HepG2 (cell line): ENCODE measurements around the gene CIITA. TPM values are rescaled to one million over a fixed set of nuclear protein-coding genes. Genes with fewer than 3 reads are reported as not detected.
A peak's percentile ranks its signal among the peaks of the same experiment; 100 is the strongest.

Experiments
- ATF7-NPFF ChIP-seq: sonication (generic); formaldehyde crosslinking; IDR thresholded peaks from 2 replicates; pipeline ENCODE4 v1.8.1; 2023; ENCODE audit warnings: mild to moderate bottlenecking, low read depth, missing genetic modification reagents, moderate library complexity
- EEA1 ChIP-seq: sonication (generic); formaldehyde crosslinking; IDR thresholded peaks from 2 replicates; pipeline ENCODE4 v1.5.1; 2020; ENCODE audit warnings: mild to moderate bottlenecking, missing genetic modification reagents, borderline replicate concordance
- GFI1 ChIP-seq: sonication (generic); formaldehyde crosslinking; IDR thresholded peaks from 2 replicates; pipeline ENCODE4 v1.5.0; 2020; ENCODE audit warnings: missing genetic modification reagents, mild to moderate bottlenecking, borderline replicate concordance
- GLI4 ChIP-seq: sonication (generic); formaldehyde crosslinking; IDR thresholded peaks from 2 replicates; pipeline ENCODE4 v1.5.1; 2020; ENCODE audit warnings: missing genetic modification reagents, mild to moderate bottlenecking, moderate library complexity, borderline replicate concordance
- HOXD1 ChIP-seq: sonication (generic); formaldehyde crosslinking; IDR thresholded peaks from 2 replicates; pipeline ENCODE4 v1.5.0; 2020; ENCODE audit warnings: missing genetic modification reagents
- ISX ChIP-seq: sonication (generic); formaldehyde crosslinking; conservative IDR thresholded peaks from 2 replicates; pipeline ENCODE4 v1.5.0; 2020; ENCODE audit warnings: missing genetic modification reagents
- KDM2A ChIP-seq: sonication (generic); formaldehyde crosslinking; IDR thresholded peaks from 2 replicates; pipeline ENCODE4 v1.4.0; 2020; ENCODE audit warnings: low read depth, missing genetic modification reagents, borderline replicate concordance
- MTF1 ChIP-seq: sonication (generic); formaldehyde crosslinking; IDR thresholded peaks from 2 replicates; pipeline ENCODE4 v1.5.0; 2020; ENCODE audit warnings: missing genetic modification reagents
- NCOA2 ChIP-seq: sonication (generic); formaldehyde crosslinking; IDR thresholded peaks from 2 replicates; pipeline ENCODE4 v1.8.0; 2022; ENCODE audit warnings: inconsistent platforms
- NR1H2 ChIP-seq: sonication (generic); formaldehyde crosslinking; IDR thresholded peaks from 2 replicates; pipeline ENCODE4 v1.8.1; 2022; ENCODE audit warnings: low read depth, missing genetic modification reagents, borderline replicate concordance
- PHF21A ChIP-seq: sonication (generic); formaldehyde crosslinking; IDR thresholded peaks from 2 replicates; pipeline ENCODE4 v1.5.0; 2020; ENCODE audit warnings: mild to moderate bottlenecking, missing genetic modification reagents
- PHF5A ChIP-seq: IDR thresholded peaks from one replicate; pipeline ENCODE4 v1.6.1; 2018; ENCODE audit warnings: low read depth, missing genetic modification reagents; ENCODE audit not compliant: unreplicated experiment
- PLRG1 ChIP-seq: fragments of 450-650 bp; conservative IDR thresholded peaks from 2 replicates; pipeline ENCODE4 v1.6.1; 2016
- POLR2A ChIP-seq, 2 experiments: IDR thresholded peaks; 2 replicates each; pipeline ENCODE4 v1.6.1; 2011; ENCODE audit warnings: low read depth in 2 of 2, low read length in 2 of 2, mild to moderate bottlenecking in 1 of 2, moderate library complexity in 1 of 2; ENCODE audit not compliant: insufficient read depth in 1 of 2
- ZBTB7A ChIP-seq: sonication (generic); formaldehyde crosslinking; IDR thresholded peaks from 2 replicates; pipeline ENCODE4 v1.8.0; 2022; ENCODE audit warnings: mild to moderate bottlenecking, missing genetic modification reagents
- ZKSCAN5 ChIP-seq: sonication (generic); formaldehyde crosslinking; IDR thresholded peaks from 2 replicates; pipeline ENCODE4 v1.5.1; 2020; ENCODE audit warnings: mild to moderate bottlenecking, missing genetic modification reagents
- ZNF17 ChIP-seq: sonication (generic); formaldehyde crosslinking; IDR thresholded peaks from 2 replicates; pipeline ENCODE4 v1.5.0; 2020; ENCODE audit warnings: mild to moderate bottlenecking, missing genetic modification reagents
- ZNF180 ChIP-seq: sonication (generic); formaldehyde crosslinking; IDR thresholded peaks from 2 replicates; pipeline ENCODE4 v1.4.0; 2020; ENCODE audit warnings: low read depth, missing genetic modification reagents, borderline replicate concordance
- ZNF207 ChIP-seq: fragments of 450-650 bp; IDR thresholded peaks from 2 replicates; pipeline ENCODE4 v1.6.1; 2016; ENCODE audit warnings: antibody characterized with exemption, borderline replicate concordance
- ZNF317 ChIP-seq: sonication (generic); formaldehyde crosslinking; IDR thresholded peaks from 2 replicates; pipeline ENCODE4 v1.5.0; 2020; ENCODE audit warnings: mild to moderate bottlenecking, missing genetic modification reagents
- ZNF432 ChIP-seq: sonication (generic); formaldehyde crosslinking; IDR thresholded peaks from 2 replicates; pipeline ENCODE4 v1.5.0; 2020; ENCODE audit warnings: missing genetic modification reagents, mild to moderate bottlenecking, borderline replicate concordance
- polyA plus RNA-seq, 8 experiments: library from polyadenylated mRNA; depleted of rRNA in 3 of 8; stranded (reverse) in 7 of 8; unstranded in 1 of 8; fragments of >200 nt; fragmentation: Illumina TruSeq in 4 of 8; extraction: Trizol in 4 of 8; gene quantifications; 2 replicates each; pipeline versions ENCODE4 v1.2.1 to v1.2.3, GENCODE V29; 2011 to 2016; ENCODE audit warnings: low read depth in 4 of 8, missing spikeins in 1 of 8, mixed read lengths in 1 of 8; ENCODE audit not compliant: insufficient read depth in 1 of 8
- total RNA-seq, 5 experiments: library from RNA; depleted of rRNA; stranded (reverse); fragments of >200 nt; fragmentation: Illumina TruSeq; extraction: Trizol; gene quantifications; 2 replicates each; pipeline ENCODE4 v1.2.3, GENCODE V29; 2016; ENCODE audit warnings: low read depth in 1 of 5
- TF ChIP-seq, protein P1 (sequence below): sonication (generic); formaldehyde crosslinking; IDR thresholded peaks from 2 replicates; pipeline ENCODE4 v1.5.1; 2020; ENCODE audit warnings: mild to moderate bottlenecking, missing genetic modification reagents, moderate library complexity
- TF ChIP-seq, protein P2 (sequence below): sonication (generic); formaldehyde crosslinking; IDR thresholded peaks from 2 replicates; pipeline ENCODE4 v1.5.0; 2020; ENCODE audit warnings: missing genetic modification reagents
- TF ChIP-seq, protein P3 (sequence below): sonication (generic); formaldehyde crosslinking; IDR thresholded peaks from 2 replicates; pipeline ENCODE4 v1.5.0; 2020; ENCODE audit warnings: missing genetic modification reagents

CIITA gene
- total and polyA plus RNA-seq, 2 of the 13 experiments (the other 11 are each of a cell fraction or from before 2014, with no cell fraction given), result 0.08 to 0.09 TPM

DNA sequence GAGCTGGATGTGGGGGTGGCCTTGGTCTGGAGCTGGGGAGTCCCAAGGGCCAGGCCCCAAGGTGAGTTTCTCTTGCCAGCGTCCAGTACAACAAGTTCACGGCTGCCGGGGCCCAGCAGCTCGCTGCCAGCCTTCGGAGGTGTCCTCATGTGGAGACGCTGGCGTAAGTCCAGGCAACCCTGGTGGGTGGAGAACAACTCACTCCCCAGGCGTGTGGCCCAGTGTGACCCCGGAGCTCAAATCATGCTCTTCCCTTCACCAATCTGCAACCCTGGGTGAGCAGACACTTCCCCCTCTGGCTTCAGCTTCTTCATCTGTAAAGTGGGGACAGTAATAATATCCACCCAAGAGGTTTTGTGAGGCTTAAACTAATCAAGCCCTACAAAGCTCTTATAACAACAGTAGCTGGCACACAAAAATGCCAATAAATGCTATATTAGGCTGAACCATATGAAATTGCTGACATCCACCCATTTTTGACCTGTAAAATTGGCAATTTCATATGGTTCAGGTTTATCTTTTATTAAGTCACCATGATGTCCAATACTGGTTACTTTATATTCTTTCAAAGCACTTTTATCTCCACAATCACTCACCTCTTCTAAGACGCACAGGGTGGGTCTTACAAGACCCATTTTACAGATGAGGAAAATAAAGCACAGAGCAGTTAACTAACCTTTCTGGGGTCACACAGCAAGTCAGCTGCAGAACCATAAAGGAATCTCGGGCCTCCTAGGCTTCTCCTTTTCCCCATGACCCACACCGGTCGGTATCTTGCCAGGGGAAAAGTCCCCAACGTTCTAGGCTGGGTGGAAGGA is 45.5 kb downstream of the CIITA start (continued):
- TF ChIP-seq, protein P1, sequence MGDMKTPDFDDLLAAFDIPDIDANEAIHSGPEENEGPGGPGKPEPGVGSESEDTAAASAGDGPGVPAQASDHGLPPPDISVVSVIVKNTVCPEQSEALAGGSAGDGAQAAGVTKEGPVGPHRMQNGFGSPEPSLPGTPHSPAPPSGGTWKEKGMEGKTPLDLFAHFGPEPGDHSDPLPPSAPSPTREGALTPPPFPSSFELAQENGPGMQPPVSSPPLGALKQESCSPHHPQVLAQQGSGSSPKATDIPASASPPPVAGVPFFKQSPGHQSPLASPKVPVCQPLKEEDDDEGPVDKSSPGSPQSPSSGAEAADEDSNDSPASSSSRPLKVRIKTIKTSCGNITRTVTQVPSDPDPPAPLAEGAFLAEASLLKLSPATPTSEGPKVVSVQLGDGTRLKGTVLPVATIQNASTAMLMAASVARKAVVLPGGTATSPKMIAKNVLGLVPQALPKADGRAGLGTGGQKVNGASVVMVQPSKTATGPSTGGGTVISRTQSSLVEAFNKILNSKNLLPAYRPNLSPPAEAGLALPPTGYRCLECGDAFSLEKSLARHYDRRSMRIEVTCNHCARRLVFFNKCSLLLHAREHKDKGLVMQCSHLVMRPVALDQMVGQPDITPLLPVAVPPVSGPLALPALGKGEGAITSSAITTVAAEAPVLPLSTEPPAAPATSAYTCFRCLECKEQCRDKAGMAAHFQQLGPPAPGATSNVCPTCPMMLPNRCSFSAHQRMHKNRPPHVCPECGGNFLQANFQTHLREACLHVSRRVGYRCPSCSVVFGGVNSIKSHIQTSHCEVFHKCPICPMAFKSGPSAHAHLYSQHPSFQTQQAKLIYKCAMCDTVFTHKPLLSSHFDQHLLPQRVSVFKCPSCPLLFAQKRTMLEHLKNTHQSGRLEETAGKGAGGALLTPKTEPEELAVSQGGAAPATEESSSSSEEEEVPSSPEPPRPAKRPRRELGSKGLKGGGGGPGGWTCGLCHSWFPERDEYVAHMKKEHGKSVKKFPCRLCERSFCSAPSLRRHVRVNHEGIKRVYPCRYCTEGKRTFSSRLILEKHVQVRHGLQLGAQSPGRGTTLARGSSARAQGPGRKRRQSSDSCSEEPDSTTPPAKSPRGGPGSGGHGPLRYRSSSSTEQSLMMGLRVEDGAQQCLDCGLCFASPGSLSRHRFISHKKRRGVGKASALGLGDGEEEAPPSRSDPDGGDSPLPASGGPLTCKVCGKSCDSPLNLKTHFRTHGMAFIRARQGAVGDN, result peak; percentile 72
- TF ChIP-seq MTF1 (CRISPR knock-in tag), result no peak
- TF ChIP-seq KDM2A (CRISPR knock-in tag), result no peak
- no peak for TF ChIP-seq PHF21A (CRISPR knock-in tag)
- no peak for TF ChIP-seq ZNF207
- 0 out of 2 replicates have a peak, but pooled peaks have one; percentile 48 for TF ChIP-seq NR1H2 (CRISPR knock-in tag)
- TF ChIP-seq ZNF180 (CRISPR knock-in tag), result no peak
- no peak for TF ChIP-seq ZNF17 (CRISPR knock-in tag)
- no peak for TF ChIP-seq ZNF317 (CRISPR knock-in tag)
- TF ChIP-seq GFI1 (CRISPR knock-in tag), result no peak
- peak; percentile 58; the same call in 1 of the 2 replicates for TF ChIP-seq ZBTB7A (CRISPR knock-in tag)
- TF ChIP-seq ATF7-NPFF, result no peak
- TF ChIP-seq PLRG1, result no peak
- TF ChIP-seq HOXD1 (CRISPR knock-in tag), result no peak
- TF ChIP-seq, protein P2, sequence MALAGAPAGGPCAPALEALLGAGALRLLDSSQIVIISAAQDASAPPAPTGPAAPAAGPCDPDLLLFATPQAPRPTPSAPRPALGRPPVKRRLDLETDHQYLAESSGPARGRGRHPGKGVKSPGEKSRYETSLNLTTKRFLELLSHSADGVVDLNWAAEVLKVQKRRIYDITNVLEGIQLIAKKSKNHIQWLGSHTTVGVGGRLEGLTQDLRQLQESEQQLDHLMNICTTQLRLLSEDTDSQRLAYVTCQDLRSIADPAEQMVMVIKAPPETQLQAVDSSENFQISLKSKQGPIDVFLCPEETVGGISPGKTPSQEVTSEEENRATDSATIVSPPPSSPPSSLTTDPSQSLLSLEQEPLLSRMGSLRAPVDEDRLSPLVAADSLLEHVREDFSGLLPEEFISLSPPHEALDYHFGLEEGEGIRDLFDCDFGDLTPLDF (CRISPR knock-in tag), result no peak
- TF ChIP-seq ZKSCAN5 (CRISPR knock-in tag), result no peak
- TF ChIP-seq GLI4 (CRISPR knock-in tag), result no peak
- TF ChIP-seq, protein P3, sequence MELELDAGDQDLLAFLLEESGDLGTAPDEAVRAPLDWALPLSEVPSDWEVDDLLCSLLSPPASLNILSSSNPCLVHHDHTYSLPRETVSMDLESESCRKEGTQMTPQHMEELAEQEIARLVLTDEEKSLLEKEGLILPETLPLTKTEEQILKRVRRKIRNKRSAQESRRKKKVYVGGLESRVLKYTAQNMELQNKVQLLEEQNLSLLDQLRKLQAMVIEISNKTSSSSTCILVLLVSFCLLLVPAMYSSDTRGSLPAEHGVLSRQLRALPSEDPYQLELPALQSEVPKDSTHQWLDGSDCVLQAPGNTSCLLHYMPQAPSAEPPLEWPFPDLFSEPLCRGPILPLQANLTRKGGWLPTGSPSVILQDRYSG (CRISPR knock-in tag), result no peak
- TF ChIP-seq ZNF432 (CRISPR knock-in tag), result no peak
- no peak for TF ChIP-seq NCOA2
- TF ChIP-seq ISX (CRISPR knock-in tag), result 0 out of 2 replicates have a peak, but pooled peaks have one; percentile 58
- TF ChIP-seq EEA1 (CRISPR knock-in tag), result no peak
- no peak for TF ChIP-seq POLR2A (IDR thresholded peaks at IDR 0.05; ENCODE audit: insufficient read depth in 1 of 2, low read depth in 2 of 2, low read length in 2 of 2)
- no peak for TF ChIP-seq PHF5A (CRISPR knock-in tag)
